HEK293 (cell line): Measurements from ENCODE around the gene LTC4S.
A peak's percentile ranks its signal among the peaks of the same experiment; 100 is the strongest.

Experiments
- CTCF ChIA-PET: fragments of 350-600 bp; formaldehyde crosslinking; extraction: SDS; loops from one replicate; lab custom pipeline; 2021; ENCODE audit warnings: antibody characterized with exemption; lab: Yijun Ruan, JAX
- POLR2A ChIA-PET: fragments of 300-600 bp; formaldehyde crosslinking; extraction: SDS; loops from one replicate; lab custom pipeline; 2020; ENCODE audit warnings: antibody characterized with exemption, inconsistent platforms; lab: Yijun Ruan, JAX
- H3K27ac ChIP-seq: fragments of 200-500 bp; sonication (Bioruptor generic); 2 replicates; pipeline ENCODE4 v1.5.1; 2014; ENCODE audit warnings: low read depth, low read length, control low read depth, inconsistent platforms; ENCODE audit errors: extremely low read depth
- H3K36me3 ChIP-seq, 2 experiments: fragments of 200-500 bp in 1 of 2; sonication (Bioruptor generic) in 1 of 2; 1 replicate in 1 of 2; 2 replicates in 1 of 2; pipeline ENCODE4 v1.5.1; 2014 to 2017; ENCODE audit warnings: inconsistent platforms in 2 of 2, low read length in 2 of 2; ENCODE audit not compliant: control insufficient read depth in 2 of 2, insufficient read depth in 1 of 2
- H3K4me1 ChIP-seq: fragments of 200-500 bp; sonication (Bioruptor generic); 2 replicates; pipeline ENCODE4 v1.5.1; 2014; ENCODE audit warnings: mild to moderate bottlenecking, low read length, inconsistent platforms; ENCODE audit not compliant: control insufficient read depth, insufficient read depth
- H3K4me3 ChIP-seq: 2 replicates; pipeline ENCODE4 v1.5.1; 2011; ENCODE audit warnings: low read depth, mild to moderate bottlenecking, control low read depth, low read length, moderate library complexity
- H3K9me3 ChIP-seq: fragments of 200-500 bp; sonication (Bioruptor generic); 2 replicates; pipeline ENCODE4 v1.5.1; 2014; ENCODE audit warnings: low read depth, low read length, inconsistent platforms; ENCODE audit not compliant: control insufficient read depth, insufficient read depth
- BCL11B ChIP-seq: fragments of 450-650 bp; formaldehyde crosslinking; IDR thresholded peaks from 2 replicates; pipeline ENCODE4 v1.5.1; 2016; ENCODE audit warnings: low read depth, missing biosample characterization, missing genetic modification characterization
- EGR2 ChIP-seq: fragments of 450-650 bp; formaldehyde crosslinking; IDR thresholded peaks from 2 replicates; pipeline ENCODE4 v1.5.1; 2016; ENCODE audit warnings: low read depth, missing biosample characterization, missing genetic modification characterization
- FEZF1 ChIP-seq: fragments of 450-650 bp; formaldehyde crosslinking; IDR thresholded peaks from 2 replicates; pipeline ENCODE4 v1.5.1; 2016; ENCODE audit warnings: missing biosample characterization, missing genetic modification characterization
- GLIS1 ChIP-seq: fragments of 450-650 bp; formaldehyde crosslinking; IDR thresholded peaks from 2 replicates; pipeline ENCODE4 v1.5.1; 2016; ENCODE audit warnings: missing biosample characterization, missing genetic modification characterization
- GLIS2 ChIP-seq: fragments of 450-650 bp; formaldehyde crosslinking; IDR thresholded peaks from 2 replicates; pipeline ENCODE4 v1.5.1; 2016; ENCODE audit warnings: missing biosample characterization, missing genetic modification characterization
- INSM2 ChIP-seq: fragments of 450-650 bp; formaldehyde crosslinking; IDR thresholded peaks from 2 replicates; pipeline ENCODE4 v1.5.1; 2016; ENCODE audit warnings: missing biosample characterization, missing genetic modification characterization
- KLF7 ChIP-seq: fragments of 450-650 bp; formaldehyde crosslinking; IDR thresholded peaks from 2 replicates; pipeline ENCODE4 v1.5.1; 2016; ENCODE audit warnings: missing biosample characterization, missing genetic modification characterization, borderline replicate concordance
- OSR2 ChIP-seq: fragments of 450-650 bp; formaldehyde crosslinking; IDR thresholded peaks from 2 replicates; pipeline ENCODE4 v1.5.1; 2016; ENCODE audit warnings: missing biosample characterization, missing genetic modification characterization
- RBAK ChIP-seq: fragments of 450-650 bp; formaldehyde crosslinking; IDR thresholded peaks from 2 replicates; pipeline ENCODE4 v1.5.1; 2016; ENCODE audit warnings: missing biosample characterization, missing genetic modification characterization
- ZBTB20 ChIP-seq: fragments of 450-650 bp; formaldehyde crosslinking; IDR thresholded peaks from 2 replicates; pipeline ENCODE4 v1.5.1; 2016; ENCODE audit warnings: missing biosample characterization, missing genetic modification characterization
- ZFHX2 ChIP-seq: fragments of 450-650 bp; formaldehyde crosslinking; conservative IDR thresholded peaks from 2 replicates; pipeline ENCODE4 v1.5.1; 2016; ENCODE audit warnings: missing biosample characterization, missing genetic modification characterization
- ZIC2 ChIP-seq: fragments of 450-650 bp; formaldehyde crosslinking; IDR thresholded peaks from 2 replicates; pipeline ENCODE4 v1.5.1; 2016; ENCODE audit warnings: missing biosample characterization, missing genetic modification characterization
- ZNF148 ChIP-seq: fragments of 450-650 bp; formaldehyde crosslinking; IDR thresholded peaks from 2 replicates; pipeline ENCODE4 v1.5.0; 2017; ENCODE audit warnings: missing biosample characterization, missing genetic modification characterization, borderline replicate concordance
- ZNF274 ChIP-seq, 2 experiments: fragments of 200-500 bp in 1 of 2; fragments of 450-650 bp in 1 of 2; sonication (Bioruptor generic) in 1 of 2; formaldehyde crosslinking in 1 of 2; IDR thresholded peaks; 2 replicates each; pipeline versions ENCODE4 v1.5.1 to v1.6.1; 2014 to 2016; ENCODE audit warnings: borderline replicate concordance in 1 of 2, inconsistent platforms in 1 of 2, low read length in 1 of 2, missing biosample characterization in 1 of 2, missing genetic modification characterization in 1 of 2
- ZNF354C ChIP-seq: fragments of 450-650 bp; formaldehyde crosslinking; IDR thresholded peaks from 2 replicates; pipeline ENCODE4 v1.5.1; 2016; ENCODE audit warnings: missing biosample characterization, missing genetic modification characterization, low read depth, borderline replicate concordance
- ZNF398 ChIP-seq: fragments of 450-650 bp; formaldehyde crosslinking; IDR thresholded peaks from 2 replicates; pipeline ENCODE4 v1.5.1; 2017; ENCODE audit warnings: missing biosample characterization, missing genetic modification characterization
- ZNF585B ChIP-seq: fragments of 450-650 bp; formaldehyde crosslinking; IDR thresholded peaks from 2 replicates; pipeline ENCODE4 v1.5.1; 2016; ENCODE audit warnings: missing biosample characterization, missing genetic modification characterization
- ZNF600 ChIP-seq: fragments of 450-650 bp; formaldehyde crosslinking; IDR thresholded peaks from 2 replicates; pipeline ENCODE4 v1.5.1; 2016; ENCODE audit warnings: missing biosample characterization, missing genetic modification characterization
- ZNF701 ChIP-seq: fragments of 450-650 bp; formaldehyde crosslinking; IDR thresholded peaks from 2 replicates; pipeline ENCODE4 v1.5.1; 2016; ENCODE audit warnings: missing biosample characterization, missing genetic modification characterization
- ZNF76 ChIP-seq: fragments of 450-650 bp; formaldehyde crosslinking; IDR thresholded peaks from 2 replicates; pipeline ENCODE4; 2016; ENCODE audit warnings: low read depth, missing biosample characterization, missing genetic modification characterization, borderline replicate concordance
- TF ChIP-seq, protein P1 (sequence below): fragments of 450-650 bp; formaldehyde crosslinking; IDR thresholded peaks from 2 replicates; pipeline ENCODE4 v1.5.1; 2016; ENCODE audit warnings: missing biosample characterization, missing genetic modification characterization
- TF ChIP-seq, protein P2 (sequence below): fragments of 450-650 bp; formaldehyde crosslinking; IDR thresholded peaks from 2 replicates; pipeline ENCODE4 v1.5.1; 2017; ENCODE audit warnings: missing biosample characterization, missing genetic modification characterization

LTC4S gene

DNA sequence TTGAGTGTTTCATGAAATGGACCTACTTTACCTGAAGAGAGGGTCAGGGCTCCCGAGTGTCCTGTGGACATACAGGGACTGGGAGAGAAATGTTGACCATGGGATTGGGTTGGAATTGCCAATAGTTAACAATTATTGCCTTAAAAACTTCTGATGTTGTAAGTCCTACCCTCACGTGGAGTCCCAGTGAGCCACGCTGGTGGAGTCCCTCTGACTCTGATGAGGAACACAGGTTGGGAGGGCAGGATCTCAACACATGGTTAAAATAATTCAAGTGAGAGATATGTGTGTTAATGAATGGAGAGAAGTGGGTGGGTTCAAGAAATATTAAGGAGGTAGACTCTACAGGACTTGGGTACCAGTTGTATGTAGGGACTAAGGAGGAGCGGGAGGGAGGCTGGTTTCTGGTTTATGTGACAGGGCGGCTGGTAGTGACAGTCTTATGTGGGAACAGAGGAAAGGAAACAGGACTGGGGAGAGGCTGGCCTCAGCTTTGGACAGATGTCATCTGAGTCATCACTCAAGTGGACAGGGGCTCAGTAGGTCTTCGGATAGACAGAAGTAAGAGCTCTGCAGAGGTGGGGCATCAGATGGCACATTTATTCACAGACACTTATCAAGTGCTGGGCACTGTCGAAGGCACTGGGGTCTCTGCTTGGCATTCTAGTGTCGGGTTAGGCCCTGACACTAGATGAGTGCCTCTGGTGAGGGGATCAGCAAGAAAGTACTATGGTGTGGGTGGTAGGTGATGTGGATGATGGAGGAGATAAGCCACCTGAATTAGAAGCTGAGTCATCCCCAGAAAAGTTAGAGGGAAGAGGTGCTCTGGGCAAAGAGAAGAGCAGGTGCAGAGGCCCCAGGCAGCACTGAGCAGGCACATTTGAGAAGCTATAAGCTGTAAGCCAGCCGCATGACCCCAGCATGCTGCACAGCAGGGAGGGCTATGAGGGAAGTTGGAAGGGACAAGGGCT is 33.9 kb upstream of the LTC4S start (continued):
- no peak for TF ChIP-seq ZNF274 (IDR thresholded peaks at IDR 0.05; ENCODE audit: low read length)
- no peak for TF ChIP-seq ZNF274 (tag by site-specific recombination; IDR thresholded peaks at IDR 0.05; ENCODE audit: borderline replicate concordance)
- no peak for TF ChIP-seq RBAK (tag by site-specific recombination)
- TF ChIP-seq FEZF1 (tag by site-specific recombination), result no peak
- no peak for TF ChIP-seq KLF7 (tag by site-specific recombination)
- TF ChIP-seq ZNF398 (tag by site-specific recombination), result peak; percentile 2; the same call in 1 of the 2 replicates
- TF ChIP-seq, protein P1, sequence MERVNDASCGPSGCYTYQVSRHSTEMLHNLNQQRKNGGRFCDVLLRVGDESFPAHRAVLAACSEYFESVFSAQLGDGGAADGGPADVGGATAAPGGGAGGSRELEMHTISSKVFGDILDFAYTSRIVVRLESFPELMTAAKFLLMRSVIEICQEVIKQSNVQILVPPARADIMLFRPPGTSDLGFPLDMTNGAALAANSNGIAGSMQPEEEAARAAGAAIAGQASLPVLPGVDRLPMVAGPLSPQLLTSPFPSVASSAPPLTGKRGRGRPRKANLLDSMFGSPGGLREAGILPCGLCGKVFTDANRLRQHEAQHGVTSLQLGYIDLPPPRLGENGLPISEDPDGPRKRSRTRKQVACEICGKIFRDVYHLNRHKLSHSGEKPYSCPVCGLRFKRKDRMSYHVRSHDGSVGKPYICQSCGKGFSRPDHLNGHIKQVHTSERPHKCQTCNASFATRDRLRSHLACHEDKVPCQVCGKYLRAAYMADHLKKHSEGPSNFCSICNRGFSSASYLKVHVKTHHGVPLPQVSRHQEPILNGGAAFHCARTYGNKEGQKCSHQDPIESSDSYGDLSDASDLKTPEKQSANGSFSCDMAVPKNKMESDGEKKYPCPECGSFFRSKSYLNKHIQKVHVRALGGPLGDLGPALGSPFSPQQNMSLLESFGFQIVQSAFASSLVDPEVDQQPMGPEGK, result 0 out of 2 replicates have a peak, but pooled peaks have one; percentile 46
- TF ChIP-seq ZIC2, result peak; percentile 94

GRCh38 chr5:179762079-179762780 is 31.6 kb upstream of the LTC4S start:
- H3K27ac ChIP-seq, result no peak overlapping the region
- CTCF ChIA-PET, result interaction anchor here (0.6 to 2.7 kb wide), 27 partner anchors 7 to 141 kb away, joined by 3 to 17 read pairs (median 4); partner anchors contain the start of genes LTC4S, MAML1 and MRNIP
- peak; percentile 62; the same call in 1 of the 2 replicates for TF ChIP-seq ZNF600 (tag by site-specific recombination)
- no peak for TF ChIP-seq ZNF354C (tag by site-specific recombination)
- 0 out of 2 replicates have a peak, but pooled peaks have one; percentile 27 for TF ChIP-seq EGR2 (tag by site-specific recombination)
- TF ChIP-seq ZNF76 (tag by site-specific recombination), result peak; percentile 81
- TF ChIP-seq ZNF585B, result peak; percentile 65
- peak; percentile 52 for TF ChIP-seq OSR2 (tag by site-specific recombination)
- TF ChIP-seq, protein P2, sequence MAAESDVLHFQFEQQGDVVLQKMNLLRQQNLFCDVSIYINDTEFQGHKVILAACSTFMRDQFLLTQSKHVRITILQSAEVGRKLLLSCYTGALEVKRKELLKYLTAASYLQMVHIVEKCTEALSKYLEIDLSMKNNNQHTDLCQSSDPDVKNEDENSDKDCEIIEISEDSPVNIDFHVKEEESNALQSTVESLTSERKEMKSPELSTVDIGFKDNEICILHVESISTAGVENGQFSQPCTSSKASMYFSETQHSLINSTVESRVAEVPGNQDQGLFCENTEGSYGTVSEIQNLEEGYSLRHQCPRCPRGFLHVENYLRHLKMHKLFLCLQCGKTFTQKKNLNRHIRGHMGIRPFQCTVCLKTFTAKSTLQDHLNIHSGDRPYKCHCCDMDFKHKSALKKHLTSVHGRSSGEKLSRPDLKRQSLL (tag by site-specific recombination), result peak; percentile 63; the same call in 1 of the 2 replicates
- TF ChIP-seq GLIS2 (tag by site-specific recombination), result peak; percentile 64
- no peak for TF ChIP-seq BCL11B (tag by site-specific recombination)
- 0 out of 2 replicates have a peak, but pooled peaks have one; percentile 34 for TF ChIP-seq ZFHX2 (tag by site-specific recombination)
- 0 out of 2 replicates have a peak, but pooled peaks have one; percentile 23 for TF ChIP-seq INSM2 (tag by site-specific recombination)
- TF ChIP-seq ZNF148 (tag by site-specific recombination), result no peak
- peak; percentile 94 for TF ChIP-seq GLIS1 (tag by site-specific recombination)
- no peak for TF ChIP-seq ZNF701
- 0 out of 2 replicates have a peak, but pooled peaks have one; percentile 43 for TF ChIP-seq ZBTB20
- peak; percentile 92 for TF ChIP-seq ZIC2

More at GRCh38 chr5:179762079-179762780, 31.6 kb upstream of the LTC4S start:
- Histone ChIP-seq H3K36me3 (peaks cover 5 to 22% of the 10 kb centered on the region in 2 experiments), H3K4me3 (no peak overlapping the region), H3K4me1 (peaks cover 13% of the 10 kb centered on the region), H3K9me3 (no peaks in the 10 kb centered on the region)
- POLR2A ChIA-PET, result interaction anchor here (1.2 to 2.8 kb wide), 4 partner anchors 25 to 139 kb away, joined by 3 to 11 read pairs (median 4); partner anchors contain the start of gene HNRNPH1
